ENCODE measurements around the gene SNORC.

DNA sequence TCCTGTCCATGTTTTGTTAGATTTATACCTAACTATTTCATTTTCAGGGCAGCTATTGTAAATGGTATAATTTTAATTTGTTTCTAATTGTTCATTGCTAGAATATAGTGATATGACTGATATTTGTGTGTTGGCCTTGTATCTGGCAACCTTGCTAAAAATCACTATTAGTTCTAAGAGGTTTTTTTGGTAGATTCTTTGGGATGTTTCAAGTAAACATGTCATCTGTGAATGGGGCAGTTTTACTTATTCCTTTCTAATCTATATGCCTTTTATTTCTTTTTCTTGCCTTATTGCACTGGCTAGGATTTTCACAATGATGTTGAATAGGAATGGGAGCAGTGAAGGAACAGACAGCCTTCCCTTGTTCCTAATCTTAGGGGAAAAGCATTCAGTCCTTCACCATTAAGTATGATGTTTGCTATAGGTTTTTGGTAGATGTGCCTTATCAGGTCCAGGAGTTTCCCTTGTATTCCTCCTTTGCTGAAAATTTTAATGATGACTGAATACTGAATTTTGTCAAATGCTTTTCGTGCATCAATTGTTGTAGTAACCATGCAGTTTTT, 41.7 kb downstream of the SNORC start:
- TF ChIP-seq, protein P1, sequence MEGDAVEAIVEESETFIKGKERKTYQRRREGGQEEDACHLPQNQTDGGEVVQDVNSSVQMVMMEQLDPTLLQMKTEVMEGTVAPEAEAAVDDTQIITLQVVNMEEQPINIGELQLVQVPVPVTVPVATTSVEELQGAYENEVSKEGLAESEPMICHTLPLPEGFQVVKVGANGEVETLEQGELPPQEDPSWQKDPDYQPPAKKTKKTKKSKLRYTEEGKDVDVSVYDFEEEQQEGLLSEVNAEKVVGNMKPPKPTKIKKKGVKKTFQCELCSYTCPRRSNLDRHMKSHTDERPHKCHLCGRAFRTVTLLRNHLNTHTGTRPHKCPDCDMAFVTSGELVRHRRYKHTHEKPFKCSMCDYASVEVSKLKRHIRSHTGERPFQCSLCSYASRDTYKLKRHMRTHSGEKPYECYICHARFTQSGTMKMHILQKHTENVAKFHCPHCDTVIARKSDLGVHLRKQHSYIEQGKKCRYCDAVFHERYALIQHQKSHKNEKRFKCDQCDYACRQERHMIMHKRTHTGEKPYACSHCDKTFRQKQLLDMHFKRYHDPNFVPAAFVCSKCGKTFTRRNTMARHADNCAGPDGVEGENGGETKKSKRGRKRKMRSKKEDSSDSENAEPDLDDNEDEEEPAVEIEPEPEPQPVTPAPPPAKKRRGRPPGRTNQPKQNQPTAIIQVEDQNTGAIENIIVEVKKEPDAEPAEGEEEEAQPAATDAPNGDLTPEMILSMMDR (IDR thresholded peaks at IDR 0.05), result no peak
- TF ChIP-seq EZH2phosphoT487 (IDR thresholded peaks at IDR 0.05), result no peak
